Retinal pigment epithelial cell (primary cell): ENCODE results near the gene HNRNPLL.

Experiments
- DNase-seq: peaks from one replicate; pipeline ENCODE4 v3.0.0-alpha.2; 2010; ENCODE audit warnings: low read depth
- H3K4me3 ChIP-seq: 2 replicates; pipeline ENCODE4 v1.5.1; 2011; ENCODE audit warnings: mild to moderate bottlenecking, low read length, control low read depth, moderate library complexity
- TF ChIP-seq, protein P1 (sequence below): conservative IDR thresholded peaks from 2 replicates; pipeline ENCODE4 v1.5.1; 2011; ENCODE audit warnings: low read depth, low read length, control low read depth, inconsistent platforms

Gene HNRNPLL

GRCh38 chr2:38560092-38560491 lies 42.6 kb downstream of the HNRNPLL start:
- DNase-seq = no peak
- TF ChIP-seq, protein P1, sequence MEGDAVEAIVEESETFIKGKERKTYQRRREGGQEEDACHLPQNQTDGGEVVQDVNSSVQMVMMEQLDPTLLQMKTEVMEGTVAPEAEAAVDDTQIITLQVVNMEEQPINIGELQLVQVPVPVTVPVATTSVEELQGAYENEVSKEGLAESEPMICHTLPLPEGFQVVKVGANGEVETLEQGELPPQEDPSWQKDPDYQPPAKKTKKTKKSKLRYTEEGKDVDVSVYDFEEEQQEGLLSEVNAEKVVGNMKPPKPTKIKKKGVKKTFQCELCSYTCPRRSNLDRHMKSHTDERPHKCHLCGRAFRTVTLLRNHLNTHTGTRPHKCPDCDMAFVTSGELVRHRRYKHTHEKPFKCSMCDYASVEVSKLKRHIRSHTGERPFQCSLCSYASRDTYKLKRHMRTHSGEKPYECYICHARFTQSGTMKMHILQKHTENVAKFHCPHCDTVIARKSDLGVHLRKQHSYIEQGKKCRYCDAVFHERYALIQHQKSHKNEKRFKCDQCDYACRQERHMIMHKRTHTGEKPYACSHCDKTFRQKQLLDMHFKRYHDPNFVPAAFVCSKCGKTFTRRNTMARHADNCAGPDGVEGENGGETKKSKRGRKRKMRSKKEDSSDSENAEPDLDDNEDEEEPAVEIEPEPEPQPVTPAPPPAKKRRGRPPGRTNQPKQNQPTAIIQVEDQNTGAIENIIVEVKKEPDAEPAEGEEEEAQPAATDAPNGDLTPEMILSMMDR = no peak
- no peak overlapping the region for H3K4me3 ChIP-seq

DNA sequence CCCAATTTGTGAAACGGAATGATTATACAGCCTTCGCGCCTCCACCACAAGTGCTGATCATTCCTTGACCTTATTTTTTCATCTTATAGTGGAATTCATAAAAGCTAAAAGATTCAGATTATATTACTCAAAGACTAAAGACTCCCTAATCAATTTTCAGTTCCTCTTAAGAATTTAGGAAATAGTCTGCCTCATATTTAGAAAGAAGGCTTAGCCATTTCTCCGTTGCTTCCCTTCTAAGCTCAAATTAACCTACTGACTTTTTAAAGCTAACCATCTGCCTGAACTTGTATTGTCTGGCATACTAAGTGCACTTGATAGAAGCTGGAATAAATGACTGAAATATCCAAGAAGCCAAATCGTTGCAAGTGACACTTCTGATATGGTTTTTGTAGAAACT lies 44.7 kb downstream of the HNRNPLL start:
- TF ChIP-seq, protein P1 = no peak
- H3K4me3 ChIP-seq = no peak overlapping the region
- no peak for DNase-seq

DNA sequence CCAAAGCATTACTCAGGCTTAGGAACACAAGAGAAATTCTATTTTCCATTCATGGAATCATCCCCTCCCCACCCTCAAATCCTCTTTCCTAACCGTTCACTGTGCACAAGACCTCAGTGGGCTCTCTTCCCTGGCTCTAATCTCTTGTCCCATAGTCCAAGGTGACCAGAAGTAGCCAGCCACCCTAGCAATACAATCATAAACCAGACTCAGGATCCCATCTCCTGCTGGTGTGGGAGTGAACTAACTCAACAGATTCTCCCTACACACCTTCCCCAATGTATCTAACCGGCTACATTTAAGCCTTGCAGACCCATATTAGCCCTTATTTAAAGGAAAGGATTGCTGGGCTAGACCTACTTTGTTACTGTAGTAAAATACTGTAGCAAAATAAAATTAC lies 45.5 kb downstream of the HNRNPLL start:
- no peak overlapping the region for H3K4me3 ChIP-seq
- DNase-seq = no peak
- TF ChIP-seq, protein P1 = no peak

GRCh38 chr2:38556006-38556801 lies 46.5 kb downstream of the HNRNPLL start:
- no peak overlapping the region for H3K4me3 ChIP-seq
- no peak for DNase-seq
- TF ChIP-seq, protein P1 = no peak

DNA sequence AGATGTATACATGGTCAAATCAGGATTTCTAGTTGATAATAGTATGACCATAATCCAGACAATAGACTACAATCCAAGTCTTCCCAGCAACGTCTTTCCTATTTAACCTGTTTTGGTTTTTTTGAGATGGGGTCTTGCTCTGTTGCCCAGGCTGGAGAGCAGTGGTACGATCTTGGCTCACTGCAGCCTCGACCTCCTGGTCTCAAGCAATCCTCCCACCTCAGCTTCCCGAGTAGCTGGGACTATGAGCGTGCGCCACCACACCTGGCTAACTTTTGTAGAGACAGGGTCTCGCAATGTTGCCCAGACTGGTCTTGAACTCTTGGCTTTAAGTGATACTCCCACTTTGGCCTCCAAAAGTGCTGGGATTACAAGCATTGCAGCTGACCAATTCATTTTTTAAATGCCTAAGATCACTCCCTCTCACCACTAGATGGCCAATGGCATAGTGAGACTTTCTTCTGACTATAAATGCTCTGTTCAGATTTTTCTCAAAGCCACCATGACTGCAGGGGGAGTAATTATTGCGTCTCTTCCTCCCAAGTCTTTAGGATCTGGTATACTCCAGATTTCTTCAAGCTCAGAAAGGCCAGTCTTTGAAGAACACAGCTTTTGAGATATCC lies 47.6 kb downstream of the HNRNPLL start:
- DNase-seq = no peak
- no peak overlapping the region for H3K4me3 ChIP-seq
- TF ChIP-seq, protein P1 = peak; percentile 60

DNA sequence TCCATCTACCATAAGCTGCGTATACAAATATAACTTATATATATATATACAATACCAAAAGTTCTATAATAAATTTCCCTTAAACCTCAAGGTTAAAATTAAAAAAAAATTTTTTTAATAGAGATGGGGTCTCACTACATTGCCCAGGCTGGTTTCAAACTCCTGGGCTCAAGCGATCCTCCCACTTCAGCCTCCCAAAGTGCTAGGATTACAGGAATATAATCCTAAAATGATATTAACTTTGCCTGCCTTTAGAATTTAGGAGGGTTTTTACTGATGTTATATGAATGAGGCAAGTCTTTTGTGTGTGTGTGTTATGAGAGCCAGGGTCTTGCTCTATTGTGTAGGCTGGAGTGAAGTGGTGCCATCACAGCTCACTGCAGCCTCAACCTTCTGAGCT lies 49.2 kb downstream of the HNRNPLL start:
- TF ChIP-seq, protein P1 = no peak
- DNase-seq = no peak
- H3K4me3 ChIP-seq = no peak overlapping the region

GRCh38 chr2:38552259-38552658 lies 50.5 kb downstream of the HNRNPLL start:
- DNase-seq = no peak
- no peak overlapping the region for H3K4me3 ChIP-seq
- TF ChIP-seq, protein P1 = no peak
